HCT116 (cell line): ENCODE data around the gene CBS.

Source experiments
- CEBPB ChIP-seq: IDR thresholded peaks from 2 replicates; pipeline ENCODE4 v1.6.1; 2012; ENCODE audit warnings: low read depth
- CTCF ChIP-seq, 3 experiments: fragments of 200-600 bp in 1 of 3; sonication (generic) in 1 of 3; IDR thresholded peaks in 2 of 3; conservative IDR thresholded peaks in 1 of 3; 2 replicates each; pipeline ENCODE4 v1.5.1; 2012 to 2017; ENCODE audit warnings: low read depth in 2 of 3, low read length in 2 of 3, antibody characterized with exemption in 1 of 3, borderline replicate concordance in 1 of 3, control low read depth in 1 of 3, mild to moderate bottlenecking in 1 of 3, mixed read lengths in 1 of 3, mixed run types in 1 of 3, moderate library complexity in 1 of 3; ENCODE audit not compliant: insufficient read depth in 1 of 3
- EZH2 ChIP-seq: fragments of 200-600 bp; sonication (generic); IDR thresholded peaks from 2 replicates; pipeline ENCODE4 v1.6.1; 2017; ENCODE audit warnings: antibody characterized with exemption, mixed run types
- MAX ChIP-seq: IDR thresholded peaks from 2 replicates; pipeline ENCODE4 v1.6.1; 2012
- POLR2AphosphoS5 ChIP-seq: IDR thresholded peaks from 2 replicates; pipeline ENCODE4 v1.6.1; 2011; ENCODE audit warnings: mild to moderate bottlenecking, low read depth, low read length, moderate library complexity
- REST ChIP-seq: IDR thresholded peaks from 2 replicates; pipeline ENCODE4 v1.6.1; 2012; ENCODE audit warnings: low read depth
- ZBTB33 ChIP-seq: IDR thresholded peaks from 2 replicates; pipeline ENCODE4 v1.6.1; 2011; ENCODE audit warnings: mild to moderate bottlenecking, low read length, moderate library complexity; ENCODE audit not compliant: insufficient replicate concordance; ENCODE audit errors: extremely low read depth

- TF ChIP-seq CEBPB: no peak
- TF ChIP-seq POLR2AphosphoS5: no peak
- no peak for TF ChIP-seq REST
- no peak for TF ChIP-seq CTCF (IDR thresholded peaks at IDR 0.05 in 2 of 3, conservative IDR thresholded peaks at IDR 0.05 in 1 of 3; ENCODE audit: borderline replicate concordance in 1 of 3, insufficient read depth in 1 of 3, low read depth in 2 of 3, low read length in 2 of 3)
- no peak for TF ChIP-seq ZBTB33
- no peak for TF ChIP-seq MAX
- no peak for TF ChIP-seq EZH2
These were observed 58.9 kb downstream of the CBS start for GRCh38 chr21:43016728-43017127.
